AG09319 (cell line): Measurements from ENCODE around the gene CA10.

ENCODE experiments used
- DNase-seq: peaks from one replicate; pipeline ENCODE4 v3.0.0-alpha.2; 2010; ENCODE audit warnings: low read depth; ENCODE audit errors: extremely low read depth
- CTCF ChIP-seq: IDR thresholded peaks from 2 replicates; pipeline ENCODE4 v1.5.1; 2011; ENCODE audit warnings: low read depth, mild to moderate bottlenecking, inconsistent platforms, low read length, moderate library complexity

CA10 gene

DNA sequence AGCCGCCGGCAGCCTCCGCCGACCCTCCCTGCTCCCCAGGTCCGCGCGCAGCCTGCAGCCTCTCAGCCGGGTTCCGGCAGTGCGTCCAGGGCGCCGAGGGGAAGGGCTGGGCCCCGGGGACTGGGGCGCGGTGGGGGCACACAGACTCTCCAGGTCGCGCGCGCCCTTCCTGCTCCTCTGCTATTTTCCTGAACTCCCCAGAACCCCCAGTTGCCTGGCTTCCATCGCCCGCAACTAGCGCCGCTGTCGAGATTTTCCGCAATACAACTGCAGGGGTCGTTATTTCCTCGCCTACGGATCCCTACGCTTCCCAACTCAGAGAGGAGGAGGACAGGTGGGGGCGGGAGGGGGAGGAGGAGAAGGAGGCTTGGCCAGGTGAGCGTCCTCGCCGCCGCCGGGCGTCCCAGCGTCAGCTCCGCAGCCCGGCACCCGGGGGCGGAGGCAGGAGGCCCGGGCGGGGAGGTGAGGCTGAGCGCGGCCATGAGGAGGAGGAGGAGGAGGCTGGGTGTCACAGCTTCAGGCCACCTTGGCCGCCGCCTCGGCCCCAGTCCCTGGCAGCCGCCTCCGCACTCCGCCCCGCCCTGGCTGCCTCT lies at the start of gene CA10:
TSS of gene CA10 (minus strand) at position 265 of the 593 bp plus-strand sequence.
- TF ChIP-seq CTCF, result no peak
- DNase-seq, result no peak

- no peak for TF ChIP-seq CTCF
- no peak for DNase-seq
Measured at GRCh38 chr17:52207796-52208195, 49.3 kb upstream of the CA10 start.

DNA sequence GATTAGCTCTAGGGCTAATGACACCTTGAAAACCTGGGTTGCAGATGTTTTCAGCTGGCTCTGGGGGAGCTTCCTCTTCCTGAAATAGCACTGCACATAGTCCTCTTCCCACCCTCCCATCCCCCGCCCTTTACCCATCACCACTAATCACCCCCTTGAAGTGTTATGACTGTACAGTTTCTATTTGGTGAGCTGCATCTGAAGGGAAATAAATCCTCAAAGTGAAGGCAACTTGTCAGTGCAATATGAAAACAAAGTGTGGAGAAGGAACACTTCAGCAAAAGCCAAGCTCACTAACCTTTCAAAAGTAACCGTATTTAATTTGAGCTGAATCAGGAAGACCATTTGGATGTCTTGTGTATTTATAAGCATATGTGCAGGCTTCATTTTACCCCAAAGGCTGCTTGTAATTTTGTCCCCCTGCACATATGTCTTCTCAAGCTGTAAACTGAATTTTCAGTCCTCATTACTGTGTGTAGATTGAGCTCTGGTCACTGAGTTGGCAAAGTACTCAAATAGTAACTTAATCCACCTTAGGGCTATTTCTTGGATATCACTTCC lies 44.1 kb upstream of the CA10 start:
- TF ChIP-seq CTCF, result no peak
- DNase-seq, result no peak

DNA sequence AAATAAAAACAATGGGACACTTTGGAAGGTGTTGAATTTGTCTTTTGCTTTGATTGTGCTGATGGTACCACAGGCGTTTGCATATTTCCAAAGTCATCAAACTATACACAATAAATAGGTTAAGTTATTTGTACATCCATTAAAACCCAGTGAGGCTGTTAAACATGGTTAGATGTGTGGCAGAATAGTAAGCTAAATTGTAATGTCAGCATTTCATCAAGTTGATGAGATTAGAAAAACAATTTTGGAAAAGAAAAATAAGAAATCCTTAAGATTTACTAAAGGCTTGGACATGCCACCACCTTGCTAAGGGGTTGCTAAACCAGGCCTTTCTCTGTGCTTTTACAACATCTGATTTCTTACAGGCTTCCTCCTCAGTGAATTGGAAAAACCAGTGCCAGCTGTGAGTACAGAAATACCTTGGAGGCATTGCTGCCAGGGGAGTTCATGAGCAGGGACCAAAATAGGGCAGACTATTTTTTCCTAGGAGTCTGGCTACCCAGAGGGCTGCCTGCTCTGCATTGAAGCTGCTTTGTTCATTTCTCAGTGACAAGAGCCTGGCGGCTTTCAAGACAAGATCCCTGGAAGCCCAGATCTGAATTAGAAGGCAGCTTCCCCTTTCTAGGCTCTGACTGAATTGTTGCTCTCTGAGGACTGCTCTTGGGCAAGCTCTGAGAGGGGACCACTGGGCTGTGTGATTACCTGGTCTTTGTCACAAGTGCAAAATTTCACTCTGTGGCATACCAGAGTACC lies 43.4 kb upstream of the CA10 start:
- no peak for TF ChIP-seq CTCF

GRCh38 chr17:52191491-52191890 lies 33.0 kb upstream of the CA10 start:
- TF ChIP-seq CTCF, result no peak
- no peak for DNase-seq

More for the DNA sequence above, 43.4 kb upstream of the CA10 start:
- DNase-seq, result no peak

DNA sequence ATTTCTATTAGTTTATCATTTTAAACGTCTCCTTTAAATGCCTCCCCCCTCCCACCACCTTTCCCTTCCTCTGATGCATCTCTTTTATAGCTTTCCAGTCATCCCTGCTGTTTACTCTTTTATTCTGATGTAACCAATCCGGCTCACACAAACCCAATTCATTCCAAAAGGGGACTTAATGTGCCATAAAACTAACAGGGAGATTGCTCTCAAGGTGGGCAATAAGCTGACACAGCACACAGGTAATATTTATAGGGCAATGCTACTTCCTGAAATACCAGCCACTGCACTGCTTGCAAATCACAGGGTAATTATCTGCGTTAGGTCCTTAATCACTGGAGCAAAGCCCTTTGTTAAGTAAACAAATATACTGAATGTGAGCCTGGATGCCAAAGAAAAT lies 23.3 kb upstream of the CA10 start:
- DNase-seq, result no peak

More for the DNA sequence above, 23.3 kb upstream of the CA10 start:
- TF ChIP-seq CTCF, result no peak
